Activated CD8-positive, alpha-beta memory T cell treated with anti-CD3 and anti-CD28 coated beads, Interleukin-2, amount 10 ng/mL, durations not matched to agents 7 days and 5 days (primary cell): ENCODE measurements around the gene AHCY. TPM values are rescaled to one million over a fixed set of nuclear protein-coding genes. Genes with fewer than 3 reads are reported as not detected.
"Not testable (repeated sequence)": the region's sequence is repeated elsewhere in the genome, so short reads cannot be mapped to it uniquely, and the experiment has no call there.

ENCODE experiments used
- ATAC-seq: fragments of 150-1000 bp; cut with Tn5 transposase; one replicate; pipeline ENCODE4 v1.10.0; 2021; ENCODE audit warnings: moderate library complexity
- CTCF ChIA-PET: fragments of 350-600 bp; sonication (Branson Sonifier 250); formaldehyde crosslinking; loops from one replicate; lab custom pipeline; 2021; ENCODE audit warnings: antibody characterized with exemption; lab: Charles Lee
- DNase-seq: peaks from one replicate; pipeline ENCODE4 v3.0.0-alpha.2; 2020
- H3K27ac Mint-ChIP-seq: one replicate; pipeline ENCODE4 v1.8.0; 2021; ENCODE audit warnings: mild to moderate bottlenecking, mixed read lengths
- H3K27me3 Mint-ChIP-seq: one replicate; pipeline ENCODE4 v1.8.0; 2021; ENCODE audit warnings: mixed read lengths
- H3K36me3 Mint-ChIP-seq: one replicate; pipeline ENCODE4 v1.8.0; 2021; ENCODE audit warnings: mild to moderate bottlenecking, mixed read lengths
- H3K4me1 Mint-ChIP-seq: one replicate; pipeline ENCODE4 v1.8.0; 2021; ENCODE audit warnings: mixed read lengths
- H3K4me3 Mint-ChIP-seq: one replicate; pipeline ENCODE4 v1.8.0; 2021; ENCODE audit warnings: mild to moderate bottlenecking, moderate library complexity, mixed read lengths
- H3K9me3 Mint-ChIP-seq: one replicate; pipeline ENCODE4 v1.8.0; 2022; ENCODE audit warnings: low read depth, mixed read lengths
- total RNA-seq, 2 experiments: library from RNA; stranded (reverse); gene quantifications; one replicate each; pipeline ENCODE4 v1.2.3, GENCODE V29; 2021

The AHCY gene
- total RNA-seq, 2 experiments from 2014 or later = 74.3 to 95.5 TPM

- Mint-ChIP-seq H3K9me3 (no peaks in the 10 kb centered on the region), H3K4me1 (peaks cover 5% of the 10 kb centered on the region), H3K27me3 (no peaks in the 10 kb centered on the region), H3K4me3 (no peak overlapping the region), H3K27ac (no peak overlapping the region), H3K36me3 (no peaks in the 10 kb centered on the region)
- ATAC-seq (no peak), DNase-seq (no peak)
- CTCF ChIA-PET = interaction anchor here (1.7 to 2.1 kb wide), 2 partner anchors 22 kb away, joined by 7 to 10 read pairs; no protein-coding TSS in a partner anchor
Measured at GRCh38 chr20:34334654-34335407, 31.7 kb upstream of the AHCY start.

GRCh38 chr20:34333786-34334185, 30.6 kb upstream of the AHCY start:
- no peak overlapping the region for H3K27ac Mint-ChIP-seq
- no peaks in the 10 kb centered on the region for H3K27me3 Mint-ChIP-seq
- no peaks in the 10 kb centered on the region for H3K36me3 Mint-ChIP-seq
- no peak overlapping the region for H3K4me3 Mint-ChIP-seq
- DNase-seq (no peak), ATAC-seq (no peak)
- H3K9me3 Mint-ChIP-seq = no peaks in the 10 kb centered on the region
- peaks cover 5% of the 10 kb centered on the region for H3K4me1 Mint-ChIP-seq
- CTCF ChIA-PET = interaction anchor here (1.7 kb wide), 1 partner anchor 21 kb away, joined by 7 read pairs; no protein-coding TSS in a partner anchor

GRCh38 chr20:34332262-34332920, 29.2 kb upstream of the AHCY start:
- H3K36me3 Mint-ChIP-seq = no peaks in the 10 kb centered on the region
- no peak overlapping the region for H3K4me3 Mint-ChIP-seq
- no peak for DNase-seq
- no peaks in the 10 kb centered on the region for H3K27me3 Mint-ChIP-seq
- no peak for ATAC-seq
- CTCF ChIA-PET = no interaction called here
- no peaks in the 10 kb centered on the region for H3K9me3 Mint-ChIP-seq
- H3K27ac Mint-ChIP-seq = no peak overlapping the region
- H3K4me1 Mint-ChIP-seq = no peaks in the 10 kb centered on the region

GRCh38 chr20:34331838-34332237, 28.7 kb upstream of the AHCY start:
- no peaks in the 10 kb centered on the region for H3K4me1 Mint-ChIP-seq
- H3K27ac Mint-ChIP-seq = no peak overlapping the region
- no peak overlapping the region for H3K4me3 Mint-ChIP-seq
- ATAC-seq (no peak), DNase-seq (no peak)
- CTCF ChIA-PET = no interaction called here
- H3K9me3 Mint-ChIP-seq = no peaks in the 10 kb centered on the region
- no peaks in the 10 kb centered on the region for H3K27me3 Mint-ChIP-seq
- H3K36me3 Mint-ChIP-seq = no peaks in the 10 kb centered on the region

- H3K9me3 Mint-ChIP-seq, CTCF ChIA-PET, H3K36me3 Mint-ChIP-seq, ATAC-seq, H3K4me3 Mint-ChIP-seq, H3K4me1 Mint-ChIP-seq, H3K27ac Mint-ChIP-seq, H3K27me3 Mint-ChIP-seq, DNase-seq: not testable (repeated sequence)
Measured at GRCh38 chr20:34330861-34331544, 27.8 kb upstream of the AHCY start.

GRCh38 chr20:34328928-34329677, 25.9 kb upstream of the AHCY start:
- Mint-ChIP-seq H3K27ac (no peak overlapping the region), H3K36me3 (no peaks in the 10 kb centered on the region), H3K4me3 (no peak overlapping the region), H3K27me3 (peaks cover 5% of the 10 kb centered on the region), H3K9me3 (no peaks in the 10 kb centered on the region), H3K4me1 (no peaks in the 10 kb centered on the region)
- DNase-seq (no peak), ATAC-seq (no peak)
- CTCF ChIA-PET = interaction anchor here (0.6 kb wide), 1 partner anchor 16 kb away, joined by 3 read pairs; no protein-coding TSS in a partner anchor

- H3K4me3 Mint-ChIP-seq, CTCF ChIA-PET, H3K27ac Mint-ChIP-seq, H3K4me1 Mint-ChIP-seq, ATAC-seq, H3K27me3 Mint-ChIP-seq, H3K36me3 Mint-ChIP-seq, H3K9me3 Mint-ChIP-seq, DNase-seq: not testable (repeated sequence)
Measured at GRCh38 chr20:34328207-34328606, 25.1 kb upstream of the AHCY start.

GRCh38 chr20:34324541-34324940, 21.4 kb upstream of the AHCY start:
- Mint-ChIP-seq H3K4me1 (no peaks in the 10 kb centered on the region), H3K27me3 (peaks cover 20% of the 10 kb centered on the region), H3K4me3 (no peak overlapping the region), H3K9me3 (no peaks in the 10 kb centered on the region), H3K36me3 (no peaks in the 10 kb centered on the region), H3K27ac (no peak overlapping the region)
- DNase-seq (no peak), ATAC-seq (no peak)
- CTCF ChIA-PET = interaction anchor here (4.2 kb wide), 1 partner anchor 12 kb away, joined by 28 read pairs; no protein-coding TSS in a partner anchor

- Mint-ChIP-seq H3K4me1 (no peaks in the 10 kb centered on the region), H3K4me3 (no peak overlapping the region), H3K36me3 (no peaks in the 10 kb centered on the region), H3K27ac (no peak overlapping the region), H3K27me3 (peaks cover 23% of the 10 kb centered on the region), H3K9me3 (no peaks in the 10 kb centered on the region)
- DNase-seq (no peak), ATAC-seq (no peak)
- CTCF ChIA-PET = interaction anchor here (1.6 to 4.2 kb wide), 2 partner anchors 10 to 447 kb away, joined by 5 to 28 read pairs; no protein-coding TSS in a partner anchor
Measured at GRCh38 chr20:34322267-34323105, 19.3 kb upstream of the AHCY start.

GRCh38 chr20:34320861-34321260, 17.7 kb upstream of the AHCY start:
- DNase-seq (no peak), ATAC-seq (no peak)
- peaks cover 23% of the 10 kb centered on the region for H3K27me3 Mint-ChIP-seq
- H3K36me3 Mint-ChIP-seq = no peaks in the 10 kb centered on the region
- H3K9me3 Mint-ChIP-seq = no peaks in the 10 kb centered on the region
- H3K4me3 Mint-ChIP-seq = no peak overlapping the region
- CTCF ChIA-PET = interaction anchor here (0.5 to 1.7 kb wide), 5 partner anchors 8 to 449 kb away, joined by 3 to 4 read pairs (median 3); no protein-coding TSS in a partner anchor
- H3K4me1 Mint-ChIP-seq = no peaks in the 10 kb centered on the region
- H3K27ac Mint-ChIP-seq = no peak overlapping the region

- H3K27me3 Mint-ChIP-seq = peaks cover 20% of the 10 kb centered on the region
- no peak for ATAC-seq
- H3K36me3 Mint-ChIP-seq = no peaks in the 10 kb centered on the region
- CTCF ChIA-PET = interaction anchor here (1.7 kb wide), 1 partner anchor 204 kb away, joined by 3 read pairs; no protein-coding TSS in a partner anchor
- no peak overlapping the region for H3K4me3 Mint-ChIP-seq
- no peaks in the 10 kb centered on the region for H3K9me3 Mint-ChIP-seq
- H3K4me1 Mint-ChIP-seq = peaks cover 5% of the 10 kb centered on the region
- no peak overlapping the region for H3K27ac Mint-ChIP-seq
- no peak for DNase-seq
Measured at GRCh38 chr20:34318609-34319443, 15.7 kb upstream of the AHCY start.
